Medulla oblongata (tissue), 1 donor: ENCODE results near the gene RASSF10.

Source experiments
- DNase-seq: peaks from one replicate; pipeline ENCODE4 v3.0.0-alpha.2; 2015; ENCODE audit errors: extremely low spot score

Gene RASSF10

GRCh38 chr11:13055200-13055599 is 46.1 kb downstream of the RASSF10 start:
- DNase-seq = no peak

GRCh38 chr11:13061294-13061990 is 52.3 kb downstream of the RASSF10 start:
- no peak for DNase-seq
